GM12891 (cell line): ENCODE results near the gene SLC48A1.

Source experiments
- POLR2A ChIP-seq: IDR thresholded peaks from 2 replicates; pipeline ENCODE4 v1.6.1; 2011; ENCODE audit warnings: low read depth, low read length, control low read depth
- POLR2AphosphoS5 ChIP-seq: IDR thresholded peaks from 2 replicates; pipeline ENCODE4 v1.6.1; 2011; ENCODE audit warnings: low read depth, low read length, control low read depth
- TAF1 ChIP-seq: IDR thresholded peaks from 2 replicates; pipeline ENCODE4 v1.6.1; 2011; ENCODE audit warnings: low read depth, low read length, control low read depth

DNA sequence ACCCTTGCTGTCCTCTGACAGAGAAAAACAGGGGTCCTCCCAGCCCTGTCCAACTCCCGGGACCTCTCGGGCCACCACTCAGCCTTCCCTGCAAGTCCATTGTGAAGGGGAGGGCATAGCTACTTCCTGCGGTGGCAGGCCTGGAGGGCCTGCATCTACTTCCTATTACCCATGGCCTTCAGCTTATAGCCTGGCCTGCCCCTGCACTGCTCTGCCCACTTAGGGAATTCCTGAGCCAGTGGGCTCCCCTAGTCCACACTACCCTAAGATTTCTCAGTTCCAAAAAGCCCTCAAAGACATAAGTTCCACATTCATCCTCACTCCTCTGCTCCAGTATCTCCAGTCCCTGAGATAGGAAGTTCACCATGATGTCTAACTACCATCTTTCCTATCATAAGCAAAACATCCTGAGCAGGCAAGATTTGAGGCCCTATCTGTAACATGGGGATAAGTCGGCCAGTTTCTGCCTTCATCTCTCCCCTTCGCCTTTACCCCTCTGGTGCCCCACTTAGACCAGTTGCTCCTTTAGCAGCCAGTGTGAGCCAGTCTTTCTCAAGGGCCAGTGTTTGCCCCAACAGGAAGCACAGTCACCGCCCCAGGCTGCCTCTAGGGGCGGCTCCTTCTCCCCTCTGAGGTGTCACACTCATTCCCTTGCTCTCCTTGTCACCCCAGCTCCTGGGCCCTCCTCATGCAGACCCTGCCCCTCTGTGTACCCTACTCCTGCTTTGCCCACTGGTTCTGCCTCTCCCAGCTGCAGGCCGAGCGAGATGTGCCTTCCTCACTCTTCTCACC is 35.7 kb downstream of the SLC48A1 start:
- no peak for TF ChIP-seq POLR2AphosphoS5
- TF ChIP-seq POLR2A: no peak
- no peak for TF ChIP-seq TAF1
